Measurements from ENCODE around the gene GSTT2. TPM values are rescaled to one million over a fixed set of nuclear protein-coding genes. Genes with fewer than 3 reads are reported as not detected.
A peak's percentile ranks its signal among the peaks of the same experiment; 100 is the strongest.
"Not testable (repeated sequence)": the region's sequence is repeated elsewhere in the genome, so short reads cannot be mapped to it uniquely, and the experiment has no call there.

The GSTT2 gene
- total and polyA plus RNA-seq, 2 donors (not counting 1 experiment from before 2014, with no cell fraction given): not detected

- H2AFZ ChIP-seq (ENCODE audit: insufficient read depth, low read depth, low read length, poor library complexity, severe bottlenecking); H3K4me2 ChIP-seq (replicated peaks; ENCODE audit: low read depth, low read length, poor library complexity, severe bottlenecking); H3K9ac ChIP-seq (ENCODE audit: low read length); H4K20me1 ChIP-seq (ENCODE audit: control insufficient read depth, insufficient read depth, low read length, poor library complexity, severe bottlenecking); H3K4me3 Mint-ChIP-seq; H3K27ac Mint-ChIP-seq; DNase-seq; intact Hi-C loops (cut with micrococcal nuclease); CTCF ChIA-PET; H3K27ac ChIP-seq (ENCODE audit: low read length in 2 of 2); H3K9me3 Mint-ChIP-seq (ENCODE audit: insufficient read depth); H3K9me3 ChIP-seq (ENCODE audit: control extremely low read depth in 1 of 3, control insufficient read depth in 2 of 3, insufficient read depth in 1 of 3, low read length in 2 of 3); H3K27me3 Mint-ChIP-seq; POLR2A ChIA-PET; H3K4me1 ChIP-seq (ENCODE audit: control insufficient read depth in 2 of 2, insufficient read depth in 2 of 2, low read length in 2 of 2); H3K27me3 ChIP-seq (replicated peaks in 1 of 4; ENCODE audit: control extremely low read depth in 1 of 4, control insufficient read depth in 3 of 4, insufficient read depth in 4 of 4, low read length in 3 of 4); H3K4me3 ChIP-seq (ENCODE audit: control extremely low read depth in 1 of 5, extremely low read depth in 1 of 5, insufficient read depth in 1 of 5, low read depth in 2 of 5, low read length in 4 of 5): not testable (repeated sequence)
- peaks cover 19% of the 10 kb centered on the region for H3K4me1 Mint-ChIP-seq
- peak; percentile 92 for ATAC-seq (ENCODE audit: low read depth)
- H3K36me3 ChIP-seq (replicated peaks in 1 of 2; ENCODE audit: control extremely low read depth in 1 of 2, control insufficient read depth in 1 of 2, extremely low read depth in 1 of 2, insufficient read depth in 2 of 2, low read length in 1 of 2): peaks cover 1 to 16% of the 10 kb centered on the region in 2 experiments
- WGBS (ENCODE audit: insufficient coverage): no CpG with 5 or more reads among the region's 30 CpGs
- H3K79me2 ChIP-seq (ENCODE audit: control insufficient read depth, insufficient read depth, low read length): peaks cover 25% of the 10 kb centered on the region
These were observed 13.4 kb upstream of the GSTT2 start, which contains the start of gene DDTL for GRCh38 chr22:23966568-23966967. Gene DDTL (plus strand): TSS chr22:23966888. CDS start chr22:23966915, 27 bp downstream.

DNA sequence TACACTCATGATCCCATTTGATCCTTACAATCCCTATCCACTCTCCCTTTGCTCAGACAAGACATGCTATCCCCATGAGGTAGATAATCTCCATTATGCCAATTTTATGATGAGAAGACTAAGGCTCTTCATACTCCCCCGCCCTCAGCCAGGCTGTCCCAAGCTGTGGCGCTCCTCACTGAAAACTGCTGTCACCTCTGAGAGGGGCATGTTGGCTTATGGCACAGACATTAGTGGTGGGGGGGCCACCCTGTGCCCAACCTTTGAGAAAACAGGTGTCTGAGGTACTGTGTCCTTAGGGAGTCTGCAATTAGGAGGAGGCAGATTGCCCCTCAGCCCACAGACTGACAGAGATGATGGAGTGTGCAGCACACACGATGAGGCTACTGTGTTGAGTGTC is 10.9 kb upstream of the GSTT2 start:
- intact Hi-C loops (cut with micrococcal nuclease): no loop called here
- Histone ChIP-seq H3K4me1 (ENCODE audit: control insufficient read depth in 2 of 2, insufficient read depth in 2 of 2, low read length in 2 of 2) (no peaks in the 10 kb centered on the region), H3K9ac (ENCODE audit: low read length) (no peak overlapping the region), H3K9me3 (ENCODE audit: control extremely low read depth in 1 of 3, control insufficient read depth in 2 of 3, insufficient read depth in 1 of 3, low read length in 2 of 3) (no peaks in the 10 kb centered on the region), H3K36me3 (replicated peaks in 1 of 2; ENCODE audit: control extremely low read depth in 1 of 2, control insufficient read depth in 1 of 2, extremely low read depth in 1 of 2, insufficient read depth in 2 of 2, low read length in 1 of 2) (peaks cover 2 to 20% of the 10 kb centered on the region in 2 experiments), H3K79me2 (ENCODE audit: control insufficient read depth, insufficient read depth, low read length) (peaks cover 29% of the 10 kb centered on the region), H2AFZ (ENCODE audit: insufficient read depth, low read depth, low read length, poor library complexity, severe bottlenecking) (no peak overlapping the region), H3K4me3 (ENCODE audit: control extremely low read depth in 1 of 5, extremely low read depth in 1 of 5, insufficient read depth in 1 of 5, low read depth in 2 of 5, low read length in 4 of 5) (no peak overlapping the region), H4K20me1 (ENCODE audit: control insufficient read depth, insufficient read depth, low read length, poor library complexity, severe bottlenecking) (peaks cover 14% of the 10 kb centered on the region), H3K27ac (ENCODE audit: low read length in 2 of 2) (no peak overlapping the region), H3K4me2 (replicated peaks; ENCODE audit: low read depth, low read length, poor library complexity, severe bottlenecking) (no peak overlapping the region), H3K27me3 (replicated peaks in 1 of 4; ENCODE audit: control extremely low read depth in 1 of 4, control insufficient read depth in 3 of 4, insufficient read depth in 4 of 4, low read length in 3 of 4) (no peaks in the 10 kb centered on the region)
- Mint-ChIP-seq H3K27me3 (no peaks in the 10 kb centered on the region), H3K9me3 (ENCODE audit: insufficient read depth) (no peaks in the 10 kb centered on the region), H3K27ac (peak overlapping the region; percentile 46), H3K4me1 (peaks cover 19% of the 10 kb centered on the region), H3K4me3 (no peak overlapping the region)
- ATAC-seq (ENCODE audit: low read depth) (no peak), DNase-seq (no peak)
- no peak for TF ChIP-seq EZH2 (IDR thresholded peaks at IDR 0.05; ENCODE audit: borderline replicate concordance, insufficient read depth, low read depth, low read length, poor library complexity, severe bottlenecking)
- TF ChIP-seq, protein P1, sequence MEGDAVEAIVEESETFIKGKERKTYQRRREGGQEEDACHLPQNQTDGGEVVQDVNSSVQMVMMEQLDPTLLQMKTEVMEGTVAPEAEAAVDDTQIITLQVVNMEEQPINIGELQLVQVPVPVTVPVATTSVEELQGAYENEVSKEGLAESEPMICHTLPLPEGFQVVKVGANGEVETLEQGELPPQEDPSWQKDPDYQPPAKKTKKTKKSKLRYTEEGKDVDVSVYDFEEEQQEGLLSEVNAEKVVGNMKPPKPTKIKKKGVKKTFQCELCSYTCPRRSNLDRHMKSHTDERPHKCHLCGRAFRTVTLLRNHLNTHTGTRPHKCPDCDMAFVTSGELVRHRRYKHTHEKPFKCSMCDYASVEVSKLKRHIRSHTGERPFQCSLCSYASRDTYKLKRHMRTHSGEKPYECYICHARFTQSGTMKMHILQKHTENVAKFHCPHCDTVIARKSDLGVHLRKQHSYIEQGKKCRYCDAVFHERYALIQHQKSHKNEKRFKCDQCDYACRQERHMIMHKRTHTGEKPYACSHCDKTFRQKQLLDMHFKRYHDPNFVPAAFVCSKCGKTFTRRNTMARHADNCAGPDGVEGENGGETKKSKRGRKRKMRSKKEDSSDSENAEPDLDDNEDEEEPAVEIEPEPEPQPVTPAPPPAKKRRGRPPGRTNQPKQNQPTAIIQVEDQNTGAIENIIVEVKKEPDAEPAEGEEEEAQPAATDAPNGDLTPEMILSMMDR (IDR thresholded peaks at IDR 0.05): no peak
- WGBS (ENCODE audit: insufficient coverage): 73% methylated on average over 1 of the region's 3 CpGs
- POLR2A ChIA-PET: no interaction called here
- CTCF ChIA-PET: no interaction called here

All from B cell (primary cell).